ENCODE results near the gene CS.
A peak's percentile ranks its signal among the peaks of the same experiment; 100 is the strongest.

The CS gene

DNA sequence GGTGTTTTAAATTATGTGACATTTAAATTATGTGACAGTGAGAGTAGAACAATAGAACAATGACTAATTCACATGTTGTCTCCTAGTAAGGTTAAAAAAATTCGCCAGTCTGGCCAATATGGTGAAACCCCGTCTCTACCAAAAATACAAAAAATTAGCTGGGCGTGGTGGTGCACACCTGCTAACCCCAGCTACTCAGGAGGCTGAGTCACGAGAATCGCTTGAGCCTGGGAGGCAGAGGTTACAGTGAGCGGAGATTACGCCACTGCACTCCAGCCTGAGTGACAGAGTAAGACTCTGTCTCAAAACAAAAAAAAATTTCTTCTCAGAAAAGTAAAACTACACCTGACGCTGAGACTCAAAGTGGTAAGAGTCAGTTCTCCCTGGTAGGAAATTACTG is 2.7 kb downstream of the CS start:
- Histone ChIP-seq H3K79me2 (ENCODE audit: control insufficient read depth, low read length) (peaks cover 94% of the 10 kb centered on the region), H3K4me1 (ENCODE audit: control insufficient read depth, low read length) (peaks cover 54% of the 10 kb centered on the region), H3K4me3 (ENCODE audit: low read length) (peak overlapping the region; percentile 92), H3K9me2 (replicated peaks; ENCODE audit: control insufficient read depth, low read length) (no peaks in the 10 kb centered on the region), H3K36me3 (ENCODE audit: control insufficient read depth, low read length) (peaks cover 77% of the 10 kb centered on the region), H3F3A (ENCODE audit: control insufficient read depth, insufficient read depth) (peaks cover 5% of the 10 kb centered on the region; the same call in 1 of the 2 replicates), H3K9me3 (ENCODE audit: control insufficient read depth, insufficient read depth, low read length) (no peaks in the 10 kb centered on the region), H4K20me1 (ENCODE audit: control insufficient read depth, insufficient read depth, low read depth, low read length) (peaks cover 3% of the 10 kb centered on the region; the same call in 1 of the 2 replicates), H3K4me2 (ENCODE audit: low read length) (peak overlapping the region; percentile 94), H3K27ac (ENCODE audit: low read depth, low read length) (peak overlapping the region; percentile 72; the same call in 1 of the 2 replicates), H3K27me3 (ENCODE audit: control insufficient read depth, low read length) (no peaks in the 10 kb centered on the region)
- TF ChIP-seq EZH2phosphoT487 (IDR thresholded peaks at IDR 0.05; ENCODE audit: borderline replicate concordance, low read length) = no peak
- TF ChIP-seq CTCF (IDR thresholded peaks at IDR 0.05; ENCODE audit: low read depth, low read length, poor library complexity, severe bottlenecking) = no peak

DNA sequence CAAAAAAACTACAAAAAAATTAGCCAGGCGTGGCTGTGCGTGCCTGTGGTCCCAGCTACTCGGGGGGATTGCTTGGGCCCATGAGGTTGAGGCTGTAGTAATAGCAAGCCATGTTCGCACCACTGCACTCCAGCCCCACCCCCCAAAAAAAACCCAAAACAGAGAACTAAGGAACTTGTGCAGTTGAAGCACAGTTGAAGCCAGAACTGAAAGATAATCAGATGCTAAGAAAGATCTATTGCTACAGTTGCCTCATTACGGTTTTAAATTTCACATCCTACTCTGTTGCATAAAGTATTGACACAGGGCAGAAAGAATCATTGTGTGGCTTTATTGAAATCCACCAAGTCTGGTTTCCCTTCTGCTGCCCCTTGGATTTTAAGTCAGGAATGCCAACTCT is 3.8 kb downstream of the CS start:
- Histone ChIP-seq H3K36me3 (ENCODE audit: control insufficient read depth, low read length) (peaks cover 77% of the 10 kb centered on the region), H4K20me1 (ENCODE audit: control insufficient read depth, insufficient read depth, low read depth, low read length) (peaks cover 3% of the 10 kb centered on the region; the same call in 1 of the 2 replicates), H3K4me1 (ENCODE audit: control insufficient read depth, low read length) (peaks cover 48% of the 10 kb centered on the region), H3K4me2 (ENCODE audit: low read length) (peak overlapping the region; percentile 94), H3K27ac (ENCODE audit: low read depth, low read length) (no peak overlapping the region), H3K79me2 (ENCODE audit: control insufficient read depth, low read length) (peaks cover 95% of the 10 kb centered on the region), H3K9me3 (ENCODE audit: control insufficient read depth, insufficient read depth, low read length) (no peaks in the 10 kb centered on the region), H3F3A (ENCODE audit: control insufficient read depth, insufficient read depth) (no peaks in the 10 kb centered on the region), H3K27me3 (ENCODE audit: control insufficient read depth, low read length) (no peaks in the 10 kb centered on the region), H3K9me2 (replicated peaks; ENCODE audit: control insufficient read depth, low read length) (no peaks in the 10 kb centered on the region), H3K4me3 (ENCODE audit: low read length) (peak overlapping the region; percentile 92)
- TF ChIP-seq EZH2phosphoT487 (IDR thresholded peaks at IDR 0.05; ENCODE audit: borderline replicate concordance, low read length) (no peak), CTCF (IDR thresholded peaks at IDR 0.05; ENCODE audit: low read depth, low read length, poor library complexity, severe bottlenecking) (no peak)

GRCh38 chr12:56293795-56294194 is 6.3 kb downstream of the CS start:
- peaks cover 7% of the 10 kb centered on the region for H3F3A ChIP-seq (ENCODE audit: control insufficient read depth, insufficient read depth)
- H3K4me2 ChIP-seq (ENCODE audit: low read length) = no peak overlapping the region
- no peak for TF ChIP-seq CTCF (IDR thresholded peaks at IDR 0.05; ENCODE audit: low read depth, low read length, poor library complexity, severe bottlenecking)
- TF ChIP-seq EZH2phosphoT487 (IDR thresholded peaks at IDR 0.05; ENCODE audit: borderline replicate concordance, low read length) = no peak
- H3K79me2 ChIP-seq (ENCODE audit: control insufficient read depth, low read length) = peaks cover 99% of the 10 kb centered on the region
- no peaks in the 10 kb centered on the region for H3K9me3 ChIP-seq (ENCODE audit: control insufficient read depth, insufficient read depth, low read length)
- no peak overlapping the region for H3K4me3 ChIP-seq (ENCODE audit: low read length)
- peaks cover 11% of the 10 kb centered on the region; the same call in 1 of the 2 replicates for H4K20me1 ChIP-seq (ENCODE audit: control insufficient read depth, insufficient read depth, low read depth, low read length)
- H3K9me2 ChIP-seq (replicated peaks; ENCODE audit: control insufficient read depth, low read length) = no peaks in the 10 kb centered on the region
- H3K36me3 ChIP-seq (ENCODE audit: control insufficient read depth, low read length) = peaks cover 81% of the 10 kb centered on the region
- peaks cover 36% of the 10 kb centered on the region for H3K4me1 ChIP-seq (ENCODE audit: control insufficient read depth, low read length)
- H3K27me3 ChIP-seq (ENCODE audit: control insufficient read depth, low read length) = no peaks in the 10 kb centered on the region
- H3K27ac ChIP-seq (ENCODE audit: low read depth, low read length) = no peak overlapping the region
